Left renal cortex interstitium (tissue), 4 donors: ENCODE results near the gene CNP. TPM values are rescaled to one million over a fixed set of nuclear protein-coding genes. Genes with fewer than 3 reads are reported as not detected.

Experiments used
- DNase-seq, 4 donors: peaks; one replicate each; pipeline ENCODE4 v3.0.0-alpha.2; 2013; ENCODE audit warnings: low read depth in 4 of 4, low spot score in 2 of 4, missing footprints in 1 of 4
- polyA plus RNA-seq, 4 donors: library from polyadenylated mRNA; unstranded; fragments of 120-200 nt; gene quantifications; one replicate each; pipeline ENCODE4 v1.2.1, GENCODE V29; 2013; ENCODE audit not compliant: insufficient read length in 4 of 4

Gene CNP
- polyA plus RNA-seq, 4 donors, result 64.6 to 87.5 (median 73.3) TPM

GRCh38 chr17:41939693-41940090 lies 26.9 kb upstream of the CNP start:
- no peak for DNase-seq

DNA sequence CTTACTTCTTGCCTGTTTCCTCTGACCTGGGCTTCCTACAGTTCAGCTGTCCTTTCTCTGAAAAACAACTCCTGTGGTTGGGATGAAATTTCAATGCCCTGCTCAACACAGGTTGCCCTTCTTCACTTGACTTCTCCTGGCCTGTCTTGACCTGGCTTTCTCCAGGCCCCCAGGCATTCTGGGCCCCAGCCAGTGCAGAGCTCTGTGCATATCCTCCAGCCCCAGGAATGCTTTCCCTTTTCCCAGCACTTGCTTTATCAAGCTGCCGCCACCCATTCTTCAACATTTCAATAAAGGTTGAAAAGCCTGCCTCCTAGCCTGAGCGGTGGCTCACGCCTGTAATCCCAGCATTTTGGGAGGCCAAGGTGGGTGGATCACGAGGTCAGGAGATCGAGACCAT lies 25.4 kb upstream of the CNP start:
- DNase-seq, result no peak

DNA sequence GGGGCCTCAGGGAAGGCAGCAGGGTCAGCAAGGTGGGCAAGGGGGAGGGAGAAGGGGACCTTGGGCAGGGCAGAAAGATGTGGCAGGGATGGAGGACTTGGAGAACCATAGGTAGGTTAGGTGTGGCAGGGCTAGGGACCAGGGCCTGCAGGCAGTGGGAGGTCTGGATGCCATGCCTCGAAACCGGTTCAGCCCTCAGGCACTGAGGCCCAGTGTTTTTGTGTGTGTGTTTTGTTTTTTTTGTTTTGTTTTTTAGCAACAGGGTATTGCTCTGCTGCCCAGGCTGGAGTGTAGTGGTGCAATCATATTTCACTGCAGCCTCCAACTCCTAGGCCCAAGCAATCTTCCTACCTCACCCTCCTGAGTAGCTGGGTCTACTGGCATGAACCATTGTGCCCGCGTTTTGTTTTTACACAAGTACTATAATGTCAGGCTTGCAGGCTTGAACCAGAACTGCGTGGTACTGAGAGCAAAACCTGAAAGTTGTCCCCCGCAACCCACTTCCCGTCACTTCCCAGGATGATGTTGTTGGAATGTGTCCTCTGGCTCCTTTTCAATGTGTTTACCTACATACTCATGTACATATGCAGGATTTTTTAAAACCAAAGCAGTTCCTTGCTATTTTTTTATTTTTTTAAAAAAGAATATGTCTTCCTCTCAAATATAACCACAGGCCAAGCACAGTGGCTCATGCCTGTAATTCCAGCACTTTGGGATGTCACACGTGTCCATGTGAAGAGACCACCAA lies 23.8 kb upstream of the CNP start:
- no peak for DNase-seq

DNA sequence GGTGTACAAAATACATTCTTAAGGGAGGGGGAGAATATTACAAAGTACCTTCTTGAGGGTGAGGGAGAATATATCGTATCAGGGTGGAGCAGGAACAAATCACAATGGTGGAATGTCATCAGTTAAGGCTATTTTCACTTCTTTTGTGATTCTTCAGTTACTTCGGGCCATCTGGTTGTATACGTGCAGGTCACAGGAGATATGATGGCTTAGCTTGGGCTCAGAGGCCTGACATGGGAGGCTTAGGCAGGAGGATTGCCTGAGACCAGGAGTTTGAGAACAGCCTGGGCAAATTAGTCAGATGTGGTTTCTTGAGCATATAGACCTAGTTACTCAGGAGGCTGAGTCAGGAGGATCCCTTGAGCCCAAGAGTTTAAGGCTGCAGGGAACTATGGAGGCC lies 23.1 kb upstream of the CNP start:
- no peak for DNase-seq

DNA sequence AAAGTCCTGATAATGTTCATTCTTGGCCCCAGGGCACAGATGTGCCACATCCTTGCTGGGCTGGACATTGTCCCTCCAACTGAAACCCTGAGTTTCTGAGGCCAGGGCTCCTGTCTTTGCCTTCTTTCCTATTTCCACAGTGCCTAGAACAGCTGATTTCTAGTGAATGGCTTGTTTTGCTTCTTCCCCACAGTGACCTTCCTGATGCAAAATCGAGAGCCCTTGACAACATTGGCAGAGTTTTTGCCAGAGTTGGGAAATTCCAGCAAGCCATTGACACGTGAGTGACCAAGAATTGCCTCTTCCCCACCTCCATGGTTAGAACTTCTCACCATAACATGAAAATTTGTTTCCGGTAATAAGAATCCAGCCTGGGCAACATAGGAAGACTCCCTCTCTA lies 21.7 kb upstream of the CNP start:
- DNase-seq, result no peak

DNA sequence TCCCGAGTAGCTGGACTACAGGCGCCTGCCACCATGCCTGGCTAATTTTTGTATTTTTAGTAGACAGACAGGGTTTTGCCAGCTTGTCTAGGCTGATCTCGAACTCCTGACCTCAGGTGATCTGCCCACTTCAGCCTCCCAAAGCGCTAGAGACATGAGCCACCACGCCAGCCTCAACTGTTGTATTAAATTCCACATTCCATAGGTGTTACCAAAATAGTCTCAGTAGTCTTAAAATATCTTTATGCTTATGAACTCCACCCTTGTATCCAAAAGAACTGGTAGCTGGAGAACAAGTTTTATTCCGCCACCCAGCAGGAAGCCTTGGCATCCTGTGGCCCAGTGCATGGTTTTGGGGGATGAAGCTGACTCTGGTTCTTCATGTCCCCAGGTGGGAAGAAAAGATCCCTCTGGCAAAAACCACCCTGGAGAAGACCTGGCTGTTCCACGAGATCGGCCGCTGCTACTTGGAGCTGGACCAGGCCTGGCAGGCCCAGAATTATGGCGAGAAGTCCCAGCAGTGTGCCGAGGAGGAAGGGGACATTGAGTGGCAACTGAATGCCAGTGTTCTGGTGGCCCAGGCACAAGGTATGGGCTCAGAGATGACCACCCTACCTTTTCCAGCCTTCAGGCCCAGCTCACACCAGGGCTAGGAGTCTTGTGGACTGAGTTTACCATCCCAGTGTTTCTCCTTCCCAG lies 17.7 kb upstream of the CNP start:
- DNase-seq, result no peak

DNA sequence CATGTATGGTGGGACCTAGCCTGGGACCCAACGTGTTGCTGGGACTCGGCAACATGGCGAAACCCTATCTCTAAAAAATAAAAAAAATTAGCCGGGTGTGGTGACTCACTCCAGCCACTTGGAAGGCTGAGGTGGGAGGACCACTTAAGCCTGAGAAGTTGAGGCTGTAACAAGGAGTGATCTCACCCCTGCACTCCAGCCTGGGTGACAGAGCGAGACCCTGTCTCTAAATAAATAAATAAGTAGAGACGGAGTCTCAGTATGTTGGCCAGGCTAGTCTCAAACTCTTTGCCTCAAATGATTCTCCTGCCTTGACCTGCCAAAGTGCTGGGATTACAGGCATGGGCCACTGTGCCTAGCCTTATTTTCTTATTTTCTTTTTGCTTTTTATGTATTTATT lies 10.1 kb upstream of the CNP start:
- DNase-seq, result no peak

- no peak for DNase-seq
Observed at GRCh38 chr17:41957031-41957868, 9.3 kb upstream of the CNP start.

DNA sequence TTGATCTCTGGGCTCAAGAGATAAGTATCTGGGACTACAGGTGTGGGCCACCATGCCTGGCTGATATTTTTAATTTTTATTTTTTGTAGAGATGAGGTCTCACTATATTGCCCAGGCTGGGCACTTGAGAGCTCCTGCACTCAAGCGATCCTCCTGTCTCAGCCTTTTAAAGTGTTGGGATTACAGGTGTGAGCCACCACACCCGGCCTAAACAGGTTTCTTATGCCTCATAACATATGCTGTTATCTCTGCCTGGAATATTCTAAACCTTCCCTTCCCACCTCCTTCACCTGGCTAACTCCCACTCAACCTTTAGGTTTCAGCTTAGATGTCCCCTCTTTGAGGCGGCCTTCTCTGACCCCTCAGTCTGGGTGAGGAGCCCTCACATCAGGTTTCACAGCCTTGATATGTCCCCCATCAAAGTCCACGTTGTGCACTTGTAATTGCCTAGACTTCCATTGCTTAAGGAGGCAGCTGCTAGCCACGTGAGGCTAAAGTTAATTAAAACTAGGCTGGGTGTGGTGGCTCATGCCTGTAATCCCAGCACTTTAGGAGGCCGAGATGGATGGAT lies 8.6 kb upstream of the CNP start:
- DNase-seq, result no peak

DNA sequence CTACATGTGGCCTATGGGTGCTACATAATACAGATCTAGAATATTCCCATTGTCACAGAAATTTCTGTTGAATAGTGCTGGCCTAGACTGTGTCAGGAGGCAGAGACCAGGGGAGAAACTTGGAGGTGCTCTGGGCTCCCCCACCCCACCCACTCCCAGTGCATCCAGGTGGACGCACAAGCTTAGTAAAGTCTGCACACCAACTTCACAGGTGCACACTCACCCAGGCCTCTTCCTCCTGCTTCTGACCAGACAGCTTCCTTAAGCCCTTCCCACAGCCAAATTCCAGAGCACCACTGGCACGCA lies 7.6 kb upstream of the CNP start:
- no peak for DNase-seq

GRCh38 chr17:41959336-41960095 lies 7.1 kb upstream of the CNP start:
- no peak for DNase-seq

DNA sequence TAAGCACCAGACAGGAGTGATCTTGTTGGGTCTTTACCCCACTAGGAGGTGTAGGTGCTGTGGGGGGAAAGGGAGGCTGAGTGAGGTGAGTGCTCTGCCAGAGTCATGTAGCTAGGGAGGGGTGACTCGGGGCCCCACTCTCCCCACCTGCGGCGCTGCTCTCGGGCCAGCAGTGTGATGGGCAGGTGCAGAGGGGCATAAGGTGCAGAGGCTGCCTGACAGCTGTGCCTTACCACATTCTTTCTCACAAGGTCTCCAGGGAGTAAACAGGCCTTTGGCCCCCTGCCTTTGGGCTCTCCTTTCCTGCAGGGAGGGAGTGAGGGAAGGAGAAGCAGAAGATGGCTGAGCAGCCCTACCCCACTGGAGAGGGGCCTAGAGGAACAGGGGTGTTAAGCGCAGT lies 4.5 kb upstream of the CNP start:
- no peak for DNase-seq

DNA sequence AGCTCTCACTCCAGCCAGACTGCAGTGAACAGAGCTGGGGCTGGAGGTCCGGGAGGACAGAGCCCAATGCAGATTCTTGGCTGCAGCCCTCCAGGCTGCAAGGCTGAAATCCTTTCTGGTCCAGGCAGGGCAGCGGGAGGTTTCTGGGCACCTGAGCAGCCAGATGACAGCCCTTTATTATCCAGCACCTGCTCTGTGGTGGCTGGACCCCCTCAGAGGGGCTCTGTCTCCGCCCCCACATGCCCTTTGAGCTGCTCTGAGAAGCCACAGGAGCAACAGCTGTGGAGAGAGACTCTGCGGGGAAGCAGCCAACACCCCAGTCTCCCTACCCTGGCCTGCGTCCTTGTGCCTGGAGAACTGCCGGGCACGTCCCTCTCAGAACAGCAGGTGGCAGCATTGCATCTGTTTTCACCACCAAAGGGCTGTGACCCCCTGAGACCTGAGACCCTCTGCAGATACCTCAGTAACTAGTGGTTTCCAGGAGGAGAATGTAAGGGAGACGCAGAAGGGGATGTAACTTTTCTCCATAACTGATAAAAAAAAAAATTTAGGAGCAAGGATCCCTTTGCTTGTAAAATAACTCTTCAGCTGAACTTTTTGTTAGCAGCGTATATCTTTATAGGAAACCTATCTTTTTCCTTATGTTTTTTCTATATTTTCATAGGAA lies 3.7 kb upstream of the CNP start:
- peak in 1 of 4 donors; percentile 54 for DNase-seq

DNA sequence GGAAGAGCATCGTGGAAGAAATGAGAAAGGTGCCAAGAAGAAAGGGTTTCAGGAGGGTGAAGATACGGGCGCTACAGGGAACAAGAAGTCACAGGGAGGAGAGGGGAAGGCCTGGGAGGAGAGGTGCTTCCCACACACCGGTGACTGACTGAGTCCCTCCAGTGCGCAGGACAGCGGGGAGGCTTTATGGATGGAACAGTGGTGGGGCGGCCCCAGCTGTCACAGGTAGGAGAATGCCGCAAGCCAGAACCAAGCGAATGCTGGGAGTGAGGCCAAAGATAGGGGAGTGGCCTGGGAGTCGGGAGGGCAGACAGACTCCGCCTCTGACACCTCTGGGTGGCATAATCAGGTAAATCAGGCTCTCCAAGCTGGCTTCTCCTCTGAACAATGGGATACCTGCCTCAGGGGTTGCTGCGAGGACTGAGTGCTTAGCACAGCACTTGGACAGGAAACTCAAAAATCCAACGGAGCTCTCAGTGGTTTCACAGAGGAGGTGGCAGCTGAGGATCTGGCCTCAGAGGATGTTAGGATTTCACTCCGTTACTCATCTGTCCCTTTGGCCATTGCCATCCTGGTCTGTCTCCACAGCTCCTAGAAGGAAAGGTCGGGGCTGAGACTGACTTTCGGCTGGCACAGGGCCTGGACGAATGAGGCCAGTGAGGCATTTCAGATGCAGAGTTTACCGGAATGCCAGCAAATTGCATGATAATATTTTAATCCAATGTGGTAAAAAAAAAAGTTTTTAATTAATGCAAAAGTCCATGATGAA lies 717 bp upstream of the CNP start:
- DNase-seq, result peak in 1 of 4 donors; percentile 51

GRCh38 chr17:41967141-41967920 lies 736 bp downstream of the CNP start:
- DNase-seq, result no peak

- DNase-seq, result no peak
Observed at GRCh38 chr17:41967921-41968578, 1.5 kb downstream of the CNP start.

GRCh38 chr17:41968676-41969075 lies 2.1 kb downstream of the CNP start:
- DNase-seq, result no peak

GRCh38 chr17:41970901-41971331 lies 4.3 kb downstream of the CNP start:
- no peak for DNase-seq
